Measurements from ENCODE around the gene SDK1. TPM values are rescaled to one million over a fixed set of nuclear protein-coding genes. Genes with fewer than 3 reads are reported as not detected.

Gene SDK1
- total and polyA plus RNA-seq, 2 donors = 9.8 to 15.1 TPM

DNA sequence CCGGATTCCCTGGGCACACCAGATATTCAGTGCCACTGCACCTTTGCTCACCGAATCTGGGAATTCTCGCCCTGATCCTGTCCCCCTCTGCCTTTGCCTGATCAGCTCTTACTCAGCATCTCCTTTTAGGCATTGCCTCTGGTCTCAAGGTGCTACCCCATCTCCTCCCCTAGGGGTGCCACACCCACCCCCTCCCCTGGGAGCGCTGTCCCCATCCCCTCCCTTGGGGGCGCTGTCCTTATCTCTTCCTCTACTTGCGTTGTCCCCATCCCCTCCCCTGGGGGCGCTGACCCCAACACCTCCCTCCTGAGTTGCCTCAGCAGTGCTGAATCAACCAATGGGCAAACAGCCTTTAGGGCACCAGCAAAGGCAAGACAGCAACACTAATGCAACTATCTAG, 694.1 kb downstream of the SDK1 start:
- Histone ChIP-seq H3K4me3 (ENCODE audit: low read depth, low read length) (no peak overlapping the region), H3K36me3 (ENCODE audit: insufficient read depth) (no peaks in the 10 kb centered on the region), H3K4me1 (ENCODE audit: insufficient read depth) (no peaks in the 10 kb centered on the region), H3K27ac (ENCODE audit: low read depth) (no peak overlapping the region)
- no peak for DNase-seq (ENCODE audit: extremely low spot score)
- WGBS = 76% methylated on average over 7 of the region's 7 CpGs

DNA sequence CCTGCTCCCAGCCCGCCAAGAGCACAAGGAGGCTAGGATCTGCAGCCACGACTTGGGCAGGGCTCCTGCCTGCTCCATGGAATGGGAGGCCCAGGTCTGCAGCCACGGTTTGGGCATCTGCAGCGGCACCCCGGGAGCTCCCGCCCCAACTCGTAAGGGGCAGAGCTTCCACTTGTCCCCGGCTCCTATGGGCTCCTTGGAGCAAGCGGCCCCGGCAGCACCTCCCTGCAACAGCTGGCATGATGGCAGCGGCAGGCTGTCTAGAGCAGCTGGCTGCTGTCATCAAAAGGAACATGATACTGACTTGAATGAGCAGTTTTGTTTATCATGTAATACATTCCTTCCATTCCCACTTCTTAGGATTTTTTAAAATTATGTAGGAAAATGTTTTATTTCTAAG, 697.0 kb downstream of the SDK1 start:
- 67% methylated on average over 11 of the region's 11 CpGs for WGBS
- no peak overlapping the region for H3K4me3 ChIP-seq (ENCODE audit: low read depth, low read length)
- H3K36me3 ChIP-seq (ENCODE audit: insufficient read depth) = no peaks in the 10 kb centered on the region
- no peak for DNase-seq (ENCODE audit: extremely low spot score)
- no peak overlapping the region for H3K27ac ChIP-seq (ENCODE audit: low read depth)
- no peaks in the 10 kb centered on the region for H3K4me1 ChIP-seq (ENCODE audit: insufficient read depth)

DNA sequence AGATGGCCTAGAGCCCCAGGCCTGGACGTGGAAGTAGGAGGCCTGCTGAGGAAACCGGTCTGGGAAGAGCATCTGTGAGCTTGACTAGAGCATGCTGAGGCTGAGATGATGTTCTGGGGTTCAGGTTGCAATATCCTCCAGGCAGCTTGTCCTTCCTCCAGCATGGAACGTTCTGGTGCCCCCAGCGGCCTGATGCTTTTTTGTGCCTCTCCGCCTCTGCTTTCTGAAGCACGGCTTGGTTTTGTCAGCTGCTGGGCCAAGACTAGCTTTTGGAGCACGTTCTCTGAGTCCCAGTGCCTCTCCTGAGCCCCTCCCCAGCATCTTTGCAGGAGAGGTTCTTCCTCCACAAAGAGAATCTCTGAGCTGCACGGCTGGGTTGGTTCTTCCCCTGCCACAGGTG, 699.1 kb downstream of the SDK1 start:
- 76% methylated on average over 8 of the region's 8 CpGs for WGBS
- H3K4me1 ChIP-seq (ENCODE audit: insufficient read depth) = no peaks in the 10 kb centered on the region
- no peak for DNase-seq (ENCODE audit: extremely low spot score)
- H3K27ac ChIP-seq (ENCODE audit: low read depth) = no peak overlapping the region
- no peaks in the 10 kb centered on the region for H3K36me3 ChIP-seq (ENCODE audit: insufficient read depth)
- no peak overlapping the region for H3K4me3 ChIP-seq (ENCODE audit: low read depth, low read length)

DNA sequence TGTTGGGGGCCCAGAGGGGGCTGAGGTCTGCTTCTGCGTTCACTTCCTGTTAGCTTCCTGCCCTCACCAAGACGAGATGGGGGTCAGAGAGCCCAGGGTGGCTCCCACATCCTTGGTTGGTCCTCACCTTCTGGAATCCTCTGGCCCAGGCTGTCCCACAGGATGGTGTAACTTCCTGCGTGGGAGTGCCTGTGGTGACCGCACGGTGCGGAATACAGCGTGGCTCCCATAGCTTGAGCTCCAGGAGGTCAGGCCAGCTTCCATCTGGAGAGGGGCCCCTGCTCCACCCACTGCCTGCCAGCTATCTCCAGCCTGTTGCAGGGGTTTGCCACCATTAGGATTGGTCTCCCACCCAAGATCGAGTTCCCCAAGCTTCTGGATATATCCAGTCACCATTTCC, 699.9 kb downstream of the SDK1 start:
- Histone ChIP-seq H3K27ac (ENCODE audit: low read depth) (no peak overlapping the region), H3K36me3 (ENCODE audit: insufficient read depth) (no peaks in the 10 kb centered on the region), H3K4me1 (ENCODE audit: insufficient read depth) (no peaks in the 10 kb centered on the region), H3K4me3 (ENCODE audit: low read depth, low read length) (no peak overlapping the region)
- DNase-seq (ENCODE audit: extremely low spot score) = no peak
- 88% methylated on average over 8 of the region's 8 CpGs for WGBS

DNA sequence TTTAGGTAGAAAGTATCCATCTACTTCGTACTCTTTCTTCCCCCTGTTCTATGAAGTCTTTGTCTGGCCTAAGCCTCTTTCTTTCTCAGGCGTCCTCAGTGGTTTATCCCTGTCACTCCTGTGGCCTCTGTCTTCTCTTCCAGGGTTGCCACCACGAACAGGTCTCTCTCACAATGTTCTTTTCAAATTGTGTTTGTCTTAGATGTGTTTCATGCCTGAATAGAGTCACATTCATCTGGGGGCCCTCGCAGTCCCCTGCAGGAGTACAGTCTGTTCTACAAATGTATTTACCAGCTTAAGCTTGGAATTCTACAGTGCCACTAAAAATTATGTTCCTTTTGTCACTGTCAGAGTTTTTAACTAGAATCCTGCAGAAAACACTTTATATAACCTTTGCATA, 700.7 kb downstream of the SDK1 start:
- 87% methylated on average over 4 of the region's 4 CpGs for WGBS
- H3K4me3 ChIP-seq (ENCODE audit: low read depth, low read length) = no peak overlapping the region
- no peak overlapping the region for H3K27ac ChIP-seq (ENCODE audit: low read depth)
- no peak for DNase-seq (ENCODE audit: extremely low spot score)
- no peaks in the 10 kb centered on the region for H3K36me3 ChIP-seq (ENCODE audit: insufficient read depth)
- H3K4me1 ChIP-seq (ENCODE audit: insufficient read depth) = no peaks in the 10 kb centered on the region

DNA sequence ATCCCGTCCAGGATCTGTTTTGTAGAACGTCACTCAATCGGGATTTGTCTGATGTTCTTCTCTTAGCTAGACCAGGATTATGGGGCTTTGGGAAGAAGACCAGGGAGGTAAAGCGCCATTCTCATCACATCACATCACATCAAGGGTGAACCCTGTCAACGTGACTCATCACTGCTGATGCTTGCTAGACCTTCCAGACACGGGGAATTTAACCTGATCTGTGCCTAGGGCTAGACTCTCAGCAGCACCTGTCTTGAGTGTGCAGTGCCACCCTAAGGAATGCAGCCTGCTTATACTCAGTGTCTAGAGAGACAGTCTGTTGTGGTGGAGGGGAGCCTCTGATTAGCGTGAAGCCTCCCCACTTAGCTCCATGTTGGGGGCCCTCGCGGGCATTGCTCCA, 702.5 kb downstream of the SDK1 start:
- Histone ChIP-seq H3K4me1 (ENCODE audit: insufficient read depth) (no peaks in the 10 kb centered on the region), H3K36me3 (ENCODE audit: insufficient read depth) (no peaks in the 10 kb centered on the region), H3K4me3 (ENCODE audit: low read depth, low read length) (no peak overlapping the region), H3K27ac (ENCODE audit: low read depth) (no peak overlapping the region)
- DNase-seq (ENCODE audit: extremely low spot score) = no peak
- 90% methylated on average over 9 of the region's 9 CpGs for whole genome bisulfite sequencing

DNA sequence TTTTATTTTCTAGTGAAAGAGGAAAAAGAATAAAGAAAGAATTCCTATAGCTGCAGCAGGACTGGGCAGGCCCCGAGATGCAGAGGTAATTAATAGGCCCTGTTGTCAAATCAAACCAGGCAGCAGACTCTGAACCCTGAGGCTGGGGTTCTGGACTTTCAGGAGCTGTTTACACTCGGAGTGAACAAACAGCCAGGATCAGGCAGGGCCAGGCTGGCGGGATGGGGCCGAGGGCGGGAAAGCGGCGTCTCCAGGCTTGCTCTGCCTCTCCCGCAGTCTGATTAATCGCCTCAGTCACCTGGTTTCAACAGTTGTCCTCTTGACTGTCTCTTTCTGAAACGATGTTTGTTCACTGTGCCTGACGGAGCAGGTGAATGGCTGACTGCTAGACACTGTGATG, 705.6 kb downstream of the SDK1 start:
- WGBS = 69% methylated on average over 11 of the region's 11 CpGs
- DNase-seq (ENCODE audit: extremely low spot score) = peak; percentile 51
- H3K4me3 ChIP-seq (ENCODE audit: low read depth, low read length) = no peak overlapping the region

DNA sequence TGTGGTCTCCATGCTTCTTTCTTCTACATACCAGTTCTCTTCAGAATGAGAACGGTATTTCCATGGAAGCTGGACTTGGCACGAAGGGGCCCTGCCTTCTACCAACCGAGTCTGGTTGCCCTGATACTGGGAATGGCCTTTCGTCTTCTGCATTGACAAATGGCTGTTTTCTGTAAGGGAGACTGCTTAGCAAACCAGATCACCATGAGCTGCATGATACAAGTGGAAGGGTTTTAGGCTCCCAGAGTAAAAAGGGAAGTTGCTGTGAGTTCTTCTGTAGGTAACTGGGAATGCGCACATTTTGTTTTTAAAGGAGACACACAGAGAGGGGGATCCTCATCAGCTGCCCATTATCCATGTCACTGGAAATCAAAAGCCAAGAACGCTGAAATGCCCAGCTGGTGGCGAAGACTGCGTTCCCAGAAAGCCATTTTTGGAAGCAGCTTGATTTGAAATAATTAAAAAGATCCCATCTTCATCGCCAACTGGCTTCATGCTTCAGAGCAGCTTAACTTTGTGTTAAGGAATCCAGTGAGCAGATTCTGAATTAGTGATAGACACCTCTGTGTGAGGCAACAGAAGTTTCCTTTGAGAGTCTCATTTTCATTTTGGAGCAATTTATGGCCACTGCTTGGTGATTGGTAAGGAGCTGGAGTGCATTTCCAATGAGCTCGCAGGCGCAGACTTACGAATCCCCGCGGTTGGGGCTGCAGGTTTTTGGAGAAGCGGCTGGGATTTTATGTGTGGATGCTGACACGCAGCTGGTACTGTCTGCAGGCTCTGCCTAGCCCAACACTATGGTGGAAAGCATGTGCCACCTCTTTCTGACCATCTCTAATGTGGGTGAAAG, 708.4 kb downstream of the SDK1 start:
- Histone ChIP-seq H3K4me1 (ENCODE audit: insufficient read depth) (no peaks in the 10 kb centered on the region), H3K27ac (ENCODE audit: low read depth) (no peak overlapping the region), H3K36me3 (ENCODE audit: insufficient read depth) (no peaks in the 10 kb centered on the region), H3K4me3 (ENCODE audit: low read depth, low read length) (no peak overlapping the region)
- WGBS = 92% methylated on average over 16 of the region's 16 CpGs
- DNase-seq (ENCODE audit: extremely low spot score) = no peak

More for the DNA sequence above, 705.6 kb downstream of the SDK1 start:
- Histone ChIP-seq H3K27ac (ENCODE audit: low read depth) (no peak overlapping the region), H3K4me1 (ENCODE audit: insufficient read depth) (no peaks in the 10 kb centered on the region), H3K36me3 (ENCODE audit: insufficient read depth) (no peaks in the 10 kb centered on the region)

DNA sequence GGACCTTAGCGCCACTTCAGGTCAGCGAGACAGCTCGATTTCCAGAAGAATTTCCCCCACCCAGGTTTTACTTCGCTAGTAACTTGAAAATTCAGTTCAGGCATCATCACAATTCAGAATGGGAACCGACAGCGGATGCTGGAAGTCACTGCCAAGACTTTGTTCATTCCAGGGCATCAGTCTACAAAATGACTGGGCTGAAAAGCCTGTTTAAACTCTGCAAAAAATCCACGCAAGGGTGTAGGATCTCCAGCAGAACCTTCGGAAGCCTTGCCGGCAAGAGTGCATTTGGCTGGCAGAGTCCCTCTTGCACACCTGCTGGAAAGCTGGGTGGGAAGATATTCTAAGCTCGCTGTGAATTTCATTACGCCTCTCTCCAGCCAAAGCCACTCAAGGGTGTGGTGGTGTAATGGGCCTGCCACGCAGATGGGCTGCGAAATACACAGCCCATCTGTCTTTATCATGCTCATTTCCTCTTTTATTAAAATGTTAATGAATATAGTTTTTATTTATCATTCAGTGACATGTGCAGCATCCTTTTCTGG, 709.1 kb downstream of the SDK1 start:
- no peak for DNase-seq (ENCODE audit: extremely low spot score)
- H3K27ac ChIP-seq (ENCODE audit: low read depth) = no peak overlapping the region
- H3K4me3 ChIP-seq (ENCODE audit: low read depth, low read length) = no peak overlapping the region
- H3K4me1 ChIP-seq (ENCODE audit: insufficient read depth) = no peaks in the 10 kb centered on the region
- H3K36me3 ChIP-seq (ENCODE audit: insufficient read depth) = no peaks in the 10 kb centered on the region
- WGBS = 83% methylated on average over 13 of the region's 13 CpGs

DNA sequence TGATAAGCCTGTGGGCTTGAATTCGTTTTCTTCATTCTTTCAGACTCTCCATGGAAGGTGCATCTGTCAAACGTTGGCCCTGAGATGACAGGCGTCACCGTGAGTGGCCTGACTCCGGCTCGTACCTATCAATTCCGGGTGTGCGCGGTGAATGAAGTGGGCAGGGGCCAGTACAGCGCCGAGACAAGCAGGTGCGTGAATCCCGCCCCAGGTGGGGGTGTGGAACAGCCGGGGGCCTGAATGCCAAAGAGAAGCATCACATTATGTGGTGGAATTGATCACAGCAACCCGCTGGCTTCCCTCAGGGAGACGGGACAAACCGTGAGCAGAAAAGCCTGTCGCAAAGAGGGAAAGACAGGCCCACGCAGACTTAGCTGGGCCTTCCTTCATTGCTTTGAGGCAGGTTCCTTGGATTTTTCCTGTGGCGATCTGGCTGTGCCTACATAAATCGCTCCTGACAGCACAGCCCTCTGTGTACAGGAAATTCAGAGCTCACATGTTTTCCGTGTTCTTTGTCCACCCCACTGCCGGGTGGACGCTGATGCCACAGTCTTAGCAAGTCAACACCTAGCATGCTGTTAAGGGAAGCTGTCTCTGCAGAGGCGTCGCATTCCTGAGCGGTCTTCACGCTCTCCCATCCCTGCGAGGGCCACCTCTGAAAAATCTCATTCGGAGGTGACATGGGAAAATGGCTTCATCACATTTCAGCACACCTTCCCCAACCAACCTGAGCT, 710.0 kb downstream of the SDK1 start:
- 88% methylated on average over 30 of the region's 30 CpGs for WGBS
- DNase-seq (ENCODE audit: extremely low spot score) = no peak
- Histone ChIP-seq H3K4me1 (ENCODE audit: insufficient read depth) (no peaks in the 10 kb centered on the region), H3K36me3 (ENCODE audit: insufficient read depth) (no peaks in the 10 kb centered on the region), H3K27ac (ENCODE audit: low read depth) (no peak overlapping the region), H3K4me3 (ENCODE audit: low read depth, low read length) (no peak overlapping the region)

DNA sequence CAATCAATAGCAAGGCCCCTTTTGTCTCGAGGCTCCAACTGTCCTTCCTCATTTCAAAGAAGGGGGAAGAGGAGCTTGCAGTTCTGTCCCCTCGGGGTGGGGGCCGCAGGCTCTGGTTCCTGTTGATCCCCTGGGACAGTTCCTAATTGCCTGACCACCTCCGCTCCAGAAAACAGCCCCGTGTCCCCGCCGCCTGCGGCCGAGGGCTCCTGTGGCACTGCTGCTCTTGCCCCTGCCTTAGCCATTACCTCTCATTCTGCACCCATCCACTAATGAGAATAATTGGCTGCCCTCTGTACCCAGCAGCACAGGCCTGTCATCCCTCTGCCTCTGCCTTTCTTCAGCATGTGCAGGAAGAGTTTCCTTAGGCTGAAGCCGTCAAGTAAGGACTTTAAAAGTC, 712.7 kb downstream of the SDK1 start:
- no peak for DNase-seq (ENCODE audit: extremely low spot score)
- 88% methylated on average over 10 of the region's 10 CpGs for WGBS
- no peaks in the 10 kb centered on the region for H3K4me1 ChIP-seq (ENCODE audit: insufficient read depth)
- no peaks in the 10 kb centered on the region for H3K36me3 ChIP-seq (ENCODE audit: insufficient read depth)
- no peak overlapping the region for H3K4me3 ChIP-seq (ENCODE audit: low read depth, low read length)
- no peak overlapping the region for H3K27ac ChIP-seq (ENCODE audit: low read depth)

DNA sequence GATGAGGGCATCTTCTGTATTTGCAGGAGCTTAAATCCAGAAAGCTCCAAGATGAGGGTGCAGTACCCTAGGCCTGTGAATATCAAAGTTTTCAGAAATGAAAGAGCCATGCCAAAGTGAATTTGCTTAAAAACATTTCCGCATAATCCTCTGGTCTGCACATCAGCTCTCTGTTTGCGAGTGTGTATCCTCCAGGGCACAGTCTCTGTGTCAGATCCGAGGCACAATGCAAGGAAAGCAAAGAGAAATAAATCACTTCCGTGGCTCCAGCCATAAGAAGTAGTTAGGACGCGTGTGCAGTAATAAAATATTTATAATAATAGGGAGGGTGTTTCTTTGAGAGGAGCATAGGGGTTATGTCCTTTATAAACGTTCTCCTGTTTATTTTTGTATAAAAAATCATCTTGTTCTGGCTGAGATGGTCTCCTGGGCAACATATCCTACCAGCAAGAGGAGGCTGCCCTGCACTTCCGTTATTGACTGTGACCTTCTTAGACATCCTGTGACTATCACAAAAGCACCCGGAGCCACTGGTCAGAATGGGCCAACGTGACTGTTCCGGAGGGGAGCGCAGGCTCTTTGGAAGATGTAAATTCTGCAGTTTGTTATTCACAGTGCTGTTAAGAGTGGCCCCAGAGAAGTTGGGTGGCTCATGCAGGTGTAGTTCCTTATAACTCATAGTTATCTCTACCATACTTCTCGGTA, 713.4 kb downstream of the SDK1 start:
- 51% methylated on average over 13 of the region's 13 CpGs for WGBS
- no peak for DNase-seq (ENCODE audit: extremely low spot score)
- Histone ChIP-seq H3K36me3 (ENCODE audit: insufficient read depth) (no peaks in the 10 kb centered on the region), H3K4me3 (ENCODE audit: low read depth, low read length) (no peak overlapping the region), H3K27ac (ENCODE audit: low read depth) (no peak overlapping the region), H3K4me1 (ENCODE audit: insufficient read depth) (no peaks in the 10 kb centered on the region)

DNA sequence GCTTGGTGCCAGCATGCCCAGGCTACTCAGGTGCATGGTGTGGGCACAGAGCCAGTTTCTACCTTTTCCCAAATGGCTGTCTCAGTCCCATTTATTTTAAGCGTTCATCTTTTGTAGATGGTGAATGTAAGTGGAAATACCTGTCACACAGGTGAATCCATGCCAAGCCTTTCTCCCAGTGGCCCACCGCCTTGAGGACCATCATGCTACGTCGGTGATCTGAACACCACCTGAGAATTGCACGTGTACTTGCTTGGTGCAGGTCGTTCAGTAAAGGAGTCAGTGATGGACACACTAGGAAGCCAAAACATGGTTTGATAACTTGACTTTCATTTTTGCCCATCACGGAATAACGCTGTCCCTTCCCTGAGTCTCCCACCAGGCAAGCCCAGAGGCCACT, 714.3 kb downstream of the SDK1 start:
- Histone ChIP-seq H3K36me3 (ENCODE audit: insufficient read depth) (no peaks in the 10 kb centered on the region), H3K27ac (ENCODE audit: low read depth) (no peak overlapping the region), H3K4me1 (ENCODE audit: insufficient read depth) (no peaks in the 10 kb centered on the region), H3K4me3 (ENCODE audit: low read depth, low read length) (no peak overlapping the region)
- no peak for DNase-seq (ENCODE audit: extremely low spot score)
- 96% methylated on average over 8 of the region's 8 CpGs for WGBS
